HG02642 (cell line): Measurements from ENCODE around the gene OXSR1.
"Not testable (repeated sequence)": the region's sequence is repeated elsewhere in the genome, so short reads cannot be mapped to it uniquely, and the experiment has no call there.

Experiments used
- ATAC-seq: cut with Tn5 transposase; IDR thresholded peaks from one replicate; pipeline ENCODE4 v1.9.1; 2021; ENCODE audit warnings: mild to moderate bottlenecking; ENCODE audit not compliant: unreplicated experiment, poor library complexity

Gene OXSR1

DNA sequence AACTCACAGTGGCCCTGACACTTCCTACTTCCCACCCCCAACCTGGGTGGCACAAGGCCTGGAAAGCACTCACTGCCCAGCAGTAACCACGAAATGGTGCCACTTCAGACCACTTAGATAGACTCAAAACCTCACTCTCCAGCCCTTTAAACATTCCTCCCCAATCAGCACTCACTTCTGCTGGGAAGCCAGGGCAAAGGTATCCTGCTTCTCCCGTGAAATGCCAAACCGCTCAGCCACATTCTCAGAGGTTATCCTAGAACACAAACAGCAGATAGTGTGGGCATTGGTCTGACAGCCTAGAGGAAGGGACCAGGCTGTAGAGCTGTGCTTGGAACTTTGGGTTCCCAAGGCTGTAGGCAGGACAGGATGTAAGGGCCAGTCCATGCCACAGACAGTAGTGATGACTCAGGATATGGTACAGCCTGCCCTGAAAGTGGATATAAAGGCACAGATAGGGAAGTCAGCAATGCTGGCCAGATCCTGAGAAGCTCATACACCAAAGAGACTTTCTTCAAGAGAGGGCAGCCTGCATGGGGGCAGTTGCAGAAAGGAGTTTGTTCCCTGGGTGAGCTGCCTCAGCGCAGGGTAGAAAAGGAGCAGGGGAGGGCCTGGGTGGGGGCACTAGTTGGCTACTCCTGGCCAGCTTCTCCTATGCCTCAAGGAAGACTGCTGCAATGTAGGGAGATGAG lies 37.6 kb upstream of the OXSR1 start:
- no peak for ATAC-seq

DNA sequence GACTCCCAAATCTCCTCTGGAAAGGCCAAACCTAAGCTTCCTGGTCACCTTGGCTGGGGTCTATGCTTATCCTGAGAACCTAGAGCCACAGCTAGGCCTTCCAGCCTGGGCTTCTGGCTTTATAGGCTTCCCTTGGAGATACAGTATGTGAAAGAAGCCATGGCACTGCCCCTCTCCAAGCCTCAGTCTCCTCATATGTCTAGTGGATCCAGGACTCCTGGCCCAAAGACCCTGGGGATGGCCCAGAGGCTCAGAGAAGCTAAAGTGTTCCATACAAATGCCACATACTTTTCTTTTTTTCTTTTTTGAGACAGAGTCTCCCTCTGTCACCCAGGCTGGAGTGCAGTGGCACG lies 37.1 kb upstream of the OXSR1 start:
- ATAC-seq = no peak

DNA sequence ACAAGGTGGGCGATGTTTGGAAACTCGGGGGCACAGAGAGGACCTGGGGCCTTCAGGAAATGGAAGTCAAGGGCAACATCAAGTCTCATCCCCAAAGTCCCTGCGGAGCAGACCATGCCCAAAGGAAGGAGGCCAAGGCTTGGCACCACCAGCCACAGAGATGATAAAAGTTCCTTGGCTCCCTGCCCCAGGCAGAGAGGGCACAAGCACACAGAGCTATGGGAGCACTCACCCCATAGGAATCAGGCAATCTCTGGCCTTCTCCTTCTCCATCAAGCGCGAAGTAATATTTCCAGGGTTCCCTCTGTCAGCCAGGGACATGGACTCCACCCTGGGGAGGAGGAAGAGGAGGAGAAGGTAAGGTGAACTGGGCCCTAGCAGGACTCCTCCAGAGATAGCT lies 36.3 kb upstream of the OXSR1 start:
- ATAC-seq = no peak

DNA sequence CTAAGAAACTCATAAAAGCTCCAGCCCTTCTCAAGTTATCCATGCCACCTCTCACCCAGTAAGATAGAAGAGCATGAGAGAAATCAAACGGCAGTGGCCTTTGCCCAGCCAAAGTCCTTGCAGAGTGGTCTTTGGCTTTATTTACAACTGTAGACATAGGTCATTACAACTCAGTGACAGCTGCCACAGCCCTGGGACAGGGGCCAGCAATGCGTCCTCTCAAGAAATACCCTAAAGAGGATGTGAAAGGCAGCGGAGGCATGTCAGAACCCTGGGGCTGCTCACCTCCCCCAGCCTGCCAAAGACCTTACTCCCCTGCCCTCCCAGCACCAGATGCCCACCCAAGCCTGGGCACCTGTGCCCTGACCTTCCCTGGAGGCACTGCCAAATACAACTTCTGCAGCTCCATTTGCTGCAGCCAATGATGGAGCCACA lies 34.7 kb upstream of the OXSR1 start:
- no peak for ATAC-seq

DNA sequence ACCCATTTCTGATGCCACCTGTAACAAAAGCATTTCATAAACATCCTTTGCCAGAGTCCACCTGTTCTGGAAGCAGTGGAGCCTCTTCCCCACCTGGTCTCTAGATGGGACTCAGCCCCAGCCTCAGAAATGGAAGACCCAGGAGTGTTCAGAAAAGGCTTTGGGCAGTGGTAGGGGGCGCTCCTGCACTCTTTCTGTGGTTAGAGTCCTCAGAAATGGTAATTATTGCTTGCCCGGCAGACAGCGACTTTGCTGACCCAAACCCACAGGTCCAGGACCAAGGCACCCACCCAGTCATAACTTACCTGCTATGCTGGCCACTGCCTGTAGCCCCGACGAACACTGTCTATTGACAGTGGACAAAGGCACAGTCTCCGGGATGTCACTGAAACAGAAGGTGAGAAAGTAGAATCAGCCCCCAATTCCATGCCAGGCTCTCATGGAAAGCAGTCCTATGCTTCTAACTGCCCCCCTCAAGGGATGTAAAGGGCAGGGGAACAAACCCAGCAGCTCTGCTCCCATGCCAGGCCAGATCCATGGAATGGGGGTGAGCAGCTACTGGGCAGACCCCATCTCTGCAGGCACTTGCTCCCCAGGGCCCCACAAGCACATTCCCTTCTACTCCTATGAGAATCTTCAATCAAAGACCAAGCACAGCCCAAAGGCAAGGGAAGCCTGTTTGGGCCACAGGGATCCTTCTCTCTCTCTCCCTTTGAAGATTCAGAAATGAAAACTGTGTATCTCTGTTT lies 33.5 kb upstream of the OXSR1 start:
- ATAC-seq = no peak

DNA sequence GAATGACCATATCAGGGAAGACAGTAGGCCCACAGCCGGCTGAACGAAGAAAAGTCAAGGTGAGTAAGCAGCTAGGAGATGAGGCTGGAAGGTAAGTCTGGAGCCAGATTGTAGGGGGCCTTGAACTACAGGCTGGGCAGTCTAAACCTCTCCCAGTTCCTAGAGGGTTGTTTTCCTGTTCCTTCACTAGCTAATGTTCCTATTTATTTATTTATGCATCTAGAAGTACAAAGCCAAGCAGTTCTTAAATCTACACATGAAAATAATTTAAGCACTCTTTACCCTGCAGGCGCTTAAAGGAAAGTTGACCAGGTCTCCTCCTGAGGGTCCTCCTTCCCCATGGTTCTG lies 32.2 kb upstream of the OXSR1 start:
- ATAC-seq = no peak

DNA sequence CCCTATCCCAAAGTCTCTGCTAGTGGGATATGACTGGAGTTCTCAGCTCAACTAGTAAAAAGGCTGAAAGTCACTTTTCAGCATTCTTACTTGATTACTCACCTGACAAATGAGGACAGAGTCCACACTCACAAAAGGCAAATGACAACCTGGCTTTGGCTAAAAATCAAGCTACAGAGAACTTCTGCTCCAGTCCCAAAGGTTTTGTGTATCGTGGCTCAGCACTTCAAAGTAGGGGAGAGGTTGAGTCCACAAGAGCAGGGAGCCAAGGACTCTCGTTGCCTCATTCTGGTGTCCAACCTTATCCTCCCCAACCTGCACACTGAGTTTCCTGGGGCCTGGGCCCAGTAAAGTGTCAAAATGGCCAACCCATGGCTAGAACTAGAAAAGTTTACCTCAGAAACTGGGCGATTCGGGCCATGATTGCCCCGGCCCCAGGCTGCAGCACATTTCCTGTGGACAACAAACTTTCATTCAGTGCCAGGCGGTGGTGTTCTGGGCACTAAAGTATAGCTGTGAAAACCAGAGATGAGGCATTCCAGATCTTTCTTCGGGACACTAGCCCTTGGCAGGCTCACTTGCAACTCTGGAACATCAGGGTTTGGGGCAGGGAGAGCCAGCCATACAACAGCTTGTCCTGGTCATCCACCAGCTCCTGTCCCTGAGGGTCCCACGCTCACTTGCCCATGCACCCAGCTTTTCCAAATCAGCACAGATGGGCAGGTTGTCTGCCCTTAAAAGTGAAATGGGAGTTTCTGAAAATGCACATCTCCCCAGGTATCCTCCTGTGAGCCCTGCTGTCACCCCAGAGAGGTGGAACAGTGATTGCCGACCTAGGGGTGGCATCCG lies 31.6 kb upstream of the OXSR1 start:
- ATAC-seq = no peak

DNA sequence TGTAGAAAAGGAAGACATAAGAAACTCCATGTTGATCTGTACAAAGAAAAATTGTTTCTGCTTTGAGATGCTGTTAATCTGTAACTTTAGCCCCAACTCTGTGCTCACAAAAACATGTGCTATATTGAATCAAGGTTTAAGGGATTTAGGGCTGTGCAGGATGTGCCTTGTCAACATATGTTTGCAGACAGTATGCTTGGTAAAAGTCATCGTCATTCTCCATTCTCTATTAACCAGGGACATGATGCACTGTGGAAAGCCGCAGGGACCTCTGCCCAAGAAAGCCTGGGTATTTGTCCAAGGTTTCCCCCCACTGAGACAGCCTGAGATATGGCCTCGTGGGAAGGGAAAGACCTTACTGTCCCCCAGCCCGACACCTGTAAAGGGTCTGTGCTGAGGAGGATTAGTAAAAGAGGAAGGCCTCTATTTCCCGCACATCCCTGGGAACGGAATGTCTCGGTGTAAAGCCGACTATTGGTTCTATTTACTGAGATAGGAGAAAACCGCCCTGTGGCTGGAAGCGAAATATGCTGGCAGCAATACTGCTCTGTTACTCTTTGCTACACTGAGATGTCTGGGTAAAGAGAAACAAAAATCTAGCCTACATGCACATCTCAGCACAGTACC lies 30.7 kb upstream of the OXSR1 start:
- ATAC-seq = not testable (repeated sequence)

DNA sequence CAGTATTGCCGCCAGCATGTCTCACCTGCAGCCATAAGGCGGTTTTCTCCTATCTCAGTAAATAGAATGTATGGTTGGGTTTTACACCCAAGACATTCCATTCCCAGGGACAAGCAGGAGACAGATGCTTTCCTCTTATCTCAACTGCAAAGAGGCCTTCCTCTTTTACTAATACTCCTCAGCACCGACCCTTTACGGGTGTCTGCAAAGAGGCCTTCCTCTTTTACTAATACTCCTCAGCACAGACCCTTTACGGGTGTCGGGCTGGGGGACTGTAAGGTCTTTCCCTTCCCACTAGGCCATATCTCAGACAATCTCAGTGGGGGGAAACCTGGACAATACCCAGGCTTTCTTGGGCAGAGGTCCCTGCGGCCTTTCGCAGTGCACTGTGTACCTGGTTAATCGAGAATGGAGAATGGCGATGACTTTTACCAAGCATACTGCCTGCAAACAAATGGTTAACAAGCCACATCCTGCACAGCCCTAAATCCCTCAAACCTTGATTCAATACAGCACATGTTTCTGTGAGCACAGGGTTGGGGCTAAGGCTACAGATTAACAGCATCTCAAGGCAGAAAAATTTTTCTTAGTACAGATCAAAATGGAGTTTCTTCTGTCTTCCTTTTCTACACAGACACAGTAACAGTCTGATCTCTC lies 29.6 kb upstream of the OXSR1 start:
- not testable (repeated sequence) for ATAC-seq

DNA sequence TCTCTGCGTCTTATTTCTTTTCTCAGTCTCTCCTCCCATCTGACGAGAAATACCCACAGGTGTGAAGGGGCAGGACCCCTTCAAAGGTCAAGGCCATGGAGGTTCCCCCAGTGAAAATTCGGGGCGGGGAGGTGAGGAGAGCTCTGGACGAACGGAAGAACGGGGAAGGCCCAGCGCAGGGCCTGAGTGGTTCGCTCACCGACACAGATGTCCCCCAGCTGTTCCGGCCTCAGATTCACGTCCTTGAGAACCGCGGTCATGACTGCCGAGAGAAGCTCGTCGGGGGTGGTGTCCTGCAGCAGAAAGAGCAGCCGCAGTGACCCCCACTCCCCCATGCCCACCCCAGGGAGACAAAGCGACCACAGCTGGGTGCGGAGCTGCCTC lies 29.0 kb upstream of the OXSR1 start:
- no peak for ATAC-seq

DNA sequence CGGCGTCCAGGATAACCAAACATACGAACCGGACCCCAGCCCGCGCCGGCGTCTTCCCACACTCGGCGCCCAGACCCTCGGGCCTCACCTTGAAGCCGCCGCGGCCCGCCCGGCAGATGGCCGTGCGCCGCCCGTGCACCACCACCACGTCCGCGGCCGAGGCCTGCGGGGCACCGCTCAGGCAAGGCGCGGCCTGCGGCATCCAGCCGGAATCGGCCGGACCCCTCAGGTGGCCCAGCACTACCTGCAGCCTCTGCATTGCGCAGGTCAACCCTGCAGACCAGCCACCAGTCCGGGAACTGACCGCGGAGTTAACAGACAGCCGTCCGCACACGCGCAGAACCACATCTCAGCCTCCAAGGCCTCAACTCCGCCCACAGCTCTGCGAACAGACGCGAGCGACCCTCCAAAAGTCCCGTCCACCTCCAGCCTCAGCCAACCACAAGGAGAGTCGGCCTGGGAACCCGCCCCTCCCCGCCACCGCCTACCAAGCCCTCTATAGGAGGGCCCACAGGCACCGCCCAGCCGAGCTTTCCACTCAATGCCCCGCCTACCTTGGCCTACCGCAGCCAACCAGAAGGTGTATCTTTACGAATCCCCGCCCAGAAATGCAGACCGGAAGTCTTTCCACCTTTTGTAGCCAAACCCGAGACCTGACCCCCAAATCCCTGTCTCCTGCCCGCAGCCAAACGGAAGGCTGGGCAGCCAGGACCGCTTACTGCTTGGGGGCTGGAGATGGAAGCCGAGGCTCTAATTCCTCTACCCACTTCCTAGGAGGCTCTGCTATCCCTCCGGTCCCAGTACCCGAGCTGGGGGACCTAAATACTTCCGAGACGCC lies 28.3 kb upstream of the OXSR1 start, which contains the start of gene ACAA1:
Gene ACAA1, minus strand, starts transcription at position 351 of the 838 bp plus-strand sequence. Its CDS starts 92 bp downstream, at position 259.
- peak; percentile 89 for ATAC-seq

DNA sequence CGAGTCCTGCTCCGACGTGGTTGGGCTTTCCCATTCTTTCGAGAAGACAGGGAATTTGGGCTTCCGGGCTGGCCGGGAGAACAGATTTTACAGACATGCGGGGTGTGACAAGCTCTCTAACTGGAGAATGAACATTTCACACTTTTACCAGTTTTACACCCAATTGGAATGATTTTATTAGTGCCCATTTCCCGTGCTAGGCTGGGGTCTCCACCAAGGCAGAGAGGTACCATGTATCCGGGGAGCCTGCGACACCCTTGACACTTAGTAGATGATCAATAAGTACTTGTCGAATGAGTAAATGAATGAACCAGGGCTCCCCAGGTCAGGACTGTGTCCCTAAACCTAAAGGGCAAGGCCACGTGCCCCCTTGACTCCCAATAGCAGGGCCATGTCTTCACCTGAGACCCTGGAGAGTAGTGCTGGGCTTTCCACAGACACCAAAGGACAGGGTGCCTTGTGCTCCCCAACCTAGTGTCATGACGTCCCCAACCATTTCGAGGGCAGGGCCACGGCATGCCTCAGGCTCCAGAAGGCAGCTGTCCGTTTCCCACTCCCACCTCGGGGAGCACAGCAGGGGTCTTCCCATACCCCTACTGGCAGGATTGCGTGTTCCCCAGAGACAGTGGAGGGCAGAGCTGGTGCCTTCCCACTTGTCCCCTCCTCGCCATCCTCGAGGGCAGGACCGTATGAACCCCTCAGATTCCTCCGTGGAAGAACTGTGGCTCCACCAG lies 27.6 kb upstream of the OXSR1 start:
- no peak for ATAC-seq

DNA sequence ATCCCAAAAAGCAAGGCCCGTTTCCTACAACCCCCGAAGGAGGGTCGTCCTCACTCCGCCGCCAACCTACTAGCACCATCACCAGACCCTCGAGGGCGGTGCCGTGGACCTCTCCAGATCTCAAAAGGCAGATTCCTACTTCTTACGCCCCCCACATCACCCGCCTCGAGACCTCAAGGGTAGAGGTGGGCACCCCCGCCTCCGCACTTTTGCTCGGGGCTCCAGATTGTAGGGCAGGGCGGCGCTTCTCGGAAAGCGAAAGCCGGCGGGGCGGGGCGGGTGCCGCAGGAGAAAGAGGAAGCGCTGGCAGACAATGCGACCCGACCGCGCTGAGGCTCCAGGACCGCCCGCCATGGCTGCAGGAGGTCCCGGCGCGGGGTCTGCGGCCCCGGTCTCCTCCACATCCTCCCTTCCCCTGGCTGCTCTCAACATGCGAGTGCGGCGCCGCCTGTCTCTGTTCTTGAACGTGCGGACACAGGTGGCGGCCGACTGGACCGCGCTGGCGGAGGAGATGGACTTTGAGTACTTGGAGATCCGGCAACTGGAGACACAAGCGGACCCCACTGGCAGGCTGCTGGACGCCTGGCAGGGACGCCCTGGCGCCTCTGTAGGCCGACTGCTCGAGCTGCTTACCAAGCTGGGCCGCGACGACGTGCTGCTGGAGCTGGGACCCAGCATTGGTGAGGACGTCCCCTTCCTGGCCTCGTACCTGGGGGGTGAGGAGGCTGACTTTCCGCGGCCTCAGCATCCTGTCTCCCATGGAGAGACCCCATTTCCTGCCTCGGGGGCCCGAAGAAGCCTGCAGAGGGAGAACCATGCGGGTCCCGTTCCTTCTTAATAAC lies 26.8 kb upstream of the OXSR1 start, which contains the start of gene MYD88:
Gene MYD88, plus strand, starts transcription at position 313 of the 842 bp plus-strand sequence. Its CDS starts 40 bp downstream, at position 353.
- peak; percentile 49 for ATAC-seq

DNA sequence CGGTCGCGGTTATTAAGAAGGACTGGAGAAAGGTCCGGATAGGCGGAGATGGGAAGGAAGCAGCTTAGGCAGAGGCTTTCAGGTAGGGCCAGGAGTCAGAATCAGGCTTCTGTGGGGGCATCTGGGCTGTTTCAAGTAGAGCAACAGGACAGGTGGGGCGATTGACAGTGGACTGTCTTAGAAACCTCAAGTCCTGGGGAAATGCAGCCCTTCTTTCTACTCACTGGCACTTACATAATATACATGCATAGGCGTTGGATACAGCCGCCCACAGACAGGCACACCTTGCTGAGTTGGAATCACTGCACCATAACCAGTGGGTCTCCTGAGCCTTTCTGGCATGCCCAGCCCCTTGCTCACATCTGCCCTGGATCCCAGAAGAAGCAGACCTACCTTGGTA lies 26.1 kb upstream of the OXSR1 start:
- no peak for ATAC-seq

DNA sequence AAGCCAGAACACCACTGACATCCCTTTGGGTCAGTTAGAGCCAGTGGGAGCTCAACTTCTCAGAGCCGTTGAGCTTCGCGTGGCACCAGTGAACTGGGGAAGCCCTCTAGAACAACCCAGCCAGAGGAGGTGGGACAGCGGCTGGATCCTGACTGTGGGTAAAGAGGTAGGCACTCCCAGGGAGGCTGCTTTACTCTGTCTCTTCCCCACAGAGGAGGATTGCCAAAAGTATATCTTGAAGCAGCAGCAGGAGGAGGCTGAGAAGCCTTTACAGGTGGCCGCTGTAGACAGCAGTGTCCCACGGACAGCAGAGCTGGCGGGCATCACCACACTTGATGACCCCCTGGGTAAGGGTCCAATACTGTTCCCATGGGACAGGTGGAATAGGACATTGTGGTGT lies 25.7 kb upstream of the OXSR1 start:
- no peak for ATAC-seq

DNA sequence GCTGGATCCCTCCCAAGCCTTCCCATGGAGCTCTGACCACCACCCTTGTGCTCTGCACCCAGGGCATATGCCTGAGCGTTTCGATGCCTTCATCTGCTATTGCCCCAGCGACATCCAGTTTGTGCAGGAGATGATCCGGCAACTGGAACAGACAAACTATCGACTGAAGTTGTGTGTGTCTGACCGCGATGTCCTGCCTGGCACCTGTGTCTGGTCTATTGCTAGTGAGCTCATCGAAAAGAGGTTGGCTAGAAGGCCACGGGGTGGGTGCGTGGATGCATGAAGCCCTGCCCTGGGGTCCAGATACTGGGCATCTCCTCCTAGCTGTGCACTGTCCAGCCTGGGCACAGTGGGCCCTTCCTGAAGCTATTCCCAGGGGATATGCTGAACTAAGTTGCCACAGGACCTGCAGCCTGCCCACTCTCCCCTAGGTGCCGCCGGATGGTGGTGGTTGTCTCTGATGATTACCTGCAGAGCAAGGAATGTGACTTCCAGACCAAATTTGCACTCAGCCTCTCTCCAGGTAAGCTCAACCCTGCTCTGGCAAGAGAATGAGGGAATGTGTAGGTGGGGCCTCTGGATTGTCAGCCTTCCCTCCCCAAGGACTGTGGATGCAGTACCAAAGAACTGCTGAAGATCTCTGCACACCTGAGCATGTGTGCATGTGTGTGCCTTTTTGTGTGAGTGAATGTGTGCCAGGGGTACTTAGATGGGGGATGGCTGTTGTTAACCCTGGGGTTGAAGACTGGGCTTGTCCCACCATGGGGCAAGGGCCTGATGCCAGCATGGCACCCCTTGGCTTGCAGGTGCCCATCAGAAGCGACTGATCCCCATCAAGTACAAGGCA lies 24.8 kb upstream of the OXSR1 start:
- ATAC-seq = no peak
